Thyroid gland (tissue), 4 donors: ENCODE results near the gene PLCL2.

Experiments used
- POLR2A ChIP-seq, 2 donors: fragments of 450-650 bp; IDR thresholded peaks; one replicate each; pipeline ENCODE4 v1.6.1; 2017; ENCODE audit warnings: antibody characterized with exemption in 2 of 2, mild to moderate bottlenecking in 2 of 2, moderate library complexity in 1 of 2
- TF ChIP-seq, protein P1 (sequence below), 6 experiments: fragments of 200-600 bp in 3 of 6; fragments of 450-650 bp in 3 of 6; sonication (generic) in 3 of 6; IDR thresholded peaks; one replicate each; pipeline ENCODE4 v1.5.1; 2016 to 2019; ENCODE audit warnings: antibody characterized with exemption in 6 of 6, mild to moderate bottlenecking in 2 of 6, inconsistent platforms in 1 of 6, moderate library complexity in 1 of 6

GRCh38 chr3:17032407-17033034 lies 147.8 kb downstream of the PLCL2 start:
- TF ChIP-seq POLR2A (IDR thresholded peaks at IDR 0.05) = no peak
- TF ChIP-seq, protein P1, sequence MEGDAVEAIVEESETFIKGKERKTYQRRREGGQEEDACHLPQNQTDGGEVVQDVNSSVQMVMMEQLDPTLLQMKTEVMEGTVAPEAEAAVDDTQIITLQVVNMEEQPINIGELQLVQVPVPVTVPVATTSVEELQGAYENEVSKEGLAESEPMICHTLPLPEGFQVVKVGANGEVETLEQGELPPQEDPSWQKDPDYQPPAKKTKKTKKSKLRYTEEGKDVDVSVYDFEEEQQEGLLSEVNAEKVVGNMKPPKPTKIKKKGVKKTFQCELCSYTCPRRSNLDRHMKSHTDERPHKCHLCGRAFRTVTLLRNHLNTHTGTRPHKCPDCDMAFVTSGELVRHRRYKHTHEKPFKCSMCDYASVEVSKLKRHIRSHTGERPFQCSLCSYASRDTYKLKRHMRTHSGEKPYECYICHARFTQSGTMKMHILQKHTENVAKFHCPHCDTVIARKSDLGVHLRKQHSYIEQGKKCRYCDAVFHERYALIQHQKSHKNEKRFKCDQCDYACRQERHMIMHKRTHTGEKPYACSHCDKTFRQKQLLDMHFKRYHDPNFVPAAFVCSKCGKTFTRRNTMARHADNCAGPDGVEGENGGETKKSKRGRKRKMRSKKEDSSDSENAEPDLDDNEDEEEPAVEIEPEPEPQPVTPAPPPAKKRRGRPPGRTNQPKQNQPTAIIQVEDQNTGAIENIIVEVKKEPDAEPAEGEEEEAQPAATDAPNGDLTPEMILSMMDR (IDR thresholded peaks at IDR 0.05) = peak in 5 of 6 experiments; percentile 24 to 61 (median 49)
